NCI-H748 (cell line): Measurements from ENCODE around the gene TSPO.

Experiments
- DNase-seq: peaks from one replicate; lab custom pipeline; 2025; ENCODE audit not compliant: unreplicated experiment; lab: John Stamatoyannopoulos, UW

The TSPO gene

GRCh38 chr22:43157874-43158546 is 6.7 kb downstream of the TSPO start:
- DNase-seq, result no peak

DNA sequence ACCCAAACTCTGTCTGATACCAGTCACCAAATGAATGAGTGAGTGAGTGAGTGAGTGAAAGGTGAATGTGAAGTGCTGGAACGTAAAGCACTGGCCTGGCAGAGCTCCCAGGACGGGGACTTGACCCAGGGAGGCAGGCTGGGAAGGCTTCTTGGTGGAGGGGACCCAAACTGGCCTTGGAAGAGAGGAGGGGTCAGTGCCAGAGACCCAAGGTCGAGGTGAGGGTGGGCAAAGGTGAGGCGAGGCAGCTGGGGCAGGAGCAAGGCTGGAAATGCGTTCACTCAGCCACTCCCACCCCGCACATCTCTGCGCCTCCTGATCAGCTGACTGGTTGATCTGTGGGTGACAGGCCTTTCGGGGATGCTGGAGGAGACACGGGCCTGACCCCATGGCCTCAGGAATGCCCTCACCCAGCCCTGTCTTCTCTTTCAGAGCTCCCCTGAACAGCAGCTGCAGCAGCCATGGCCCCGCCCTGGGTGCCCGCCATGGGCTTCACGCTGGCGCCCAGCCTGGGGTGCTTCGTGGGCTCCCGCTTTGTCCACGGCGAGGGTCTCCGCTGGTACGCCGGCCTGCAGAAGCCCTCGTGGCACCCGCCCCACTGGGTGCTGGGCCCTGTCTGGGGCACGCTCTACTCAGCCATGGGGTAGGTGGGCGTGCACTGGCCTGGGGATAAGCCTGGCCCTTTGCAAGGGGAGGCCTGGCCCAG is 7.6 kb downstream of the TSPO start:
- no peak for DNase-seq

- peak; percentile 48 for DNase-seq
Measured at GRCh38 chr22:43159484-43160178, 8.3 kb downstream of the TSPO start.

GRCh38 chr22:43160497-43161126 is 9.3 kb downstream of the TSPO start:
- DNase-seq, result no peak

DNA sequence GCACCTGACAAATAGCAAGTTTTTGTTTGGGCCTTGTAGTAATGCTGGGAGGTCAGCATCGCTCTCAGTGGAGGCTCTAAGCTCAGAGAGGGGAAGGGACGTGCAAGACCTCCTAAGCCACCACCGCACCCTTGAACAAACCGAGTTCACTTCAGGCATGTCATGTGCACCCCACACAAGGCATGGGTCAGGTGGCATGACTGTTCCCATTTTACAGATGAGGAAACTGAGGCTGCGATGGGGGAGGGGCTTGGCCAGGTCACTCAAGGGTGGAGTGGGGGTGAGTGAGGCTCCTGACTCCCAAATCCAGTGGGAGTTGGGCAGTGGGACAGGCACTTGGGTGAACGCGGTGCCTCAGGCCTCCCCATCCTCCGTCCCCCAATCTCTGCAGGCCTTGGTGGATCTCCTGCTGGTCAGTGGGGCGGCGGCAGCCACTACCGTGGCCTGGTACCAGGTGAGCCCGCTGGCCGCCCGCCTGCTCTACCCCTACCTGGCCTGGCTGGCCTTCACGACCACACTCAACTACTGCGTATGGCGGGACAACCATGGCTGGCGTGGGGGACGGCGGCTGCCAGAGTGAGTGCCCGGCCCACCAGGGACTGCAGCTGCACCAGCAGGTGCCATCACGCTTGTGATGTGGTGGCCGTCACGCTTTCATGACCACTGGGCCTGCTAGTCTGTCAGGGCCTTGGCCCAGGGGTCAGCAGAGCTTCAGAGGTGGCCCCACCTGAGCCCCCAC is 11.2 kb downstream of the TSPO start:
- no peak for DNase-seq

- no peak for DNase-seq
Measured at GRCh38 chr22:43163241-43163795, 12.0 kb downstream of the TSPO start.

GRCh38 chr22:43164636-43165035 is 13.3 kb downstream of the TSPO start:
- no peak for DNase-seq

- no peak for DNase-seq
Measured at GRCh38 chr22:43166132-43166930, 15.0 kb downstream of the TSPO start.

DNA sequence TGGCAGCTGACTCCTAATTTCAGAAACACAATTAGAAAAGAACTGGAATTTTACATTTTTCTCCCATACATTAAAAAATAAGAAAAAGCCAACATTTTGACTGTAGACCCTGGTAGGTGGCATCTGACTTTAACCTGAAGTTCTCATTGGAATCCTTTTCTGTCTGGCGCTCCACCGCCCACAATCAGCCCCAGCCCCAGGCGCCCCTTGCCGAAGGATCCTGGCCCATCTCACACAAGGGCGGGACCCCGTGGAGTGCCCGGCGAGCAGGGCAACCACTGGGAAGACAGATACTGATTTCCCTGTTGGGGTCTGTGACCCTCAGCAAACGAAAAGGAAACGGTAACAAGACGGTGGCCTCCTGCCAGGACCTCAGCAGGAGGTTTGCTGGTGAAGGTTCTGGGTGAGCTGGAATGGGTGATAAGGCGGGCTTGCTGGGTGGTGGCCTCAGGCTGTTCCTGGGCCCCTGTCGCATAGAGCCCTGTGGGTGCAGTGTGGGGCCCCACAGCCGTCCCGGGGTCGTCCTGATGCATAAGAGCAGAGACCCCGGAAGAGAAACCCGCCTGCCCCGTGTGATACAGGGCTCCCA is 15.7 kb downstream of the TSPO start:
- no peak for DNase-seq

DNA sequence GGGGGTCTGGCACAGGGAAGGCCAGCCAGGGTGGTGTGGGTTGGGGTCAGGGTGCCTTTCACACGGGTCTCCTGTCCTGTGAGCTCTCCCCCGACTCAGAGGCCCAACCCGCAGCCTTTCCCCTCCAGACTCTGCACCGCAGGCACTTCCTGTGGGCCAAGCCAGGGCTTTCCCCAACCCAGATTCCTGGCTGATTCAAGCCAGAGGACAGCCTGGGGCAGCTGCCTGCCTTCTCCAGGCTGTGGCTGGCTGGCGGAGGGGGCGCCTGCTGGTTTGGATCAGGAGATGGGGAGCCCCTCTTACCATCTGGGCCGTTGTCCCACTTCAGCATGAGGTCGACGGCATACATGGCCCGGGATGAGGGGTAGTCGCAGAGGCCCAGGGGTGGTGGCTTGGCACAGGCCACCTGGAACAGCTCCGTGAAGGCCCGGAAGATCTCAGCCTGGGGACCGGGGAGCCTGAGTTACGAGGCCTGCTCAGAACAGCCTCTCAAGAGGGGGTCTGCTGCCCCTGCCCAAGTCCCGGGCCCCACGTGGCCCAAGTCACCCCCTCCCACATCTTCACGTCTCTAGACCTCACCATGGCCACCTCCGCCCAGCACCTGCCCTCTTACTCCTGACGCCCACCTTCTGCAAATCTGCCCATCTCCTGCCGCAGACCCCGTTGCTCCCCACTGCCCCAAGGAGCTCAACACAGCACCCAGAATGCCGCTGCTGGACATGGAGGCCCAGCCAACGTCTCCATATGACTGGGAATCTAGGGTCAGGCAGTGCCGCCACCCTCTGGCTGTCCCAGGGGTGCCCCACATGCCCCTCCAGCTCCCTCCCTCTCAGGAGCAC is 17.3 kb downstream of the TSPO start:
- no peak for DNase-seq

GRCh38 chr22:43169310-43170130 is 18.2 kb downstream of the TSPO start:
- DNase-seq, result no peak

DNA sequence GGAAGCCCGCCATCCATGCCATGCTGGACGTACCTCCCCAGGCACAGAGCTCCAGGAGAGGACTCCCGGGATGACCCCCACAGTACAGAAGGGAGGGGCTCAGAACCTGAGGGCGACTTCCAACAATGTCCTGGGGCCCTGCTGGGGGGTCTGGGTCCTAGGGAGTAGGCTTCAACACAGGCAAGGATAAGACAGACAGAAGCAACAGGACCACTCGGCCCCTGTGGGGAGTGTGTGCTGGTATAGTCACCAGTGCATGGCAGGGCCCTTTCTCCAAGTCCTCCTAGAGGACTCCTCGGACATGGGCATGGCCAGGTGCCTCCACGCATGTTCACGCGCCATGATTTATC is 18.7 kb downstream of the TSPO start:
- DNase-seq, result no peak

DNA sequence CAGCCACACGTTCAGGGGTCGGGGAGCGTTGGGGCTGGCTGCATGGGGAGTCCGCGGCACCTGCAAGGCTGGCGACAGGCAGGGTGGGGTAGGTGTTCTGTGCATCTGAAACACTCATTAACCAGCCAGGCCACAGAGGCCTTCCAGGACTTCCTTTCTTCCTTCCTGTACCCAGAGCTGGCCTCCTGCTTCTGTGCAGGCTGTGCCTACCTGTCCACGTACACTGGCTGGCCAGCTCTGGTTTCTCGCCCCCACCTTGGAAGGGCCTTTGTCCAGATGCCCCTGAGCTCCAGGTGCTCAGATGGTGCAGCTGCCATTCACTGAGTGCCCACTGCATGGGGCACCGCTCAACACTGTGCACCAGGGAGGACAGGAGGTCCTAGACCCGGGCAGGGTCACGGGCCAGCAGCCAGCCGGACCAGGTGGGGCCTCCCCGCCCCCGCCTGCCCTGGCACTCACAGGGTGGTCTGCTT is 19.7 kb downstream of the TSPO start:
- DNase-seq, result no peak

GRCh38 chr22:43171607-43172006 is 20.2 kb downstream of the TSPO start:
- DNase-seq, result no peak

- DNase-seq, result no peak
Measured at GRCh38 chr22:43172191-43172590, 20.8 kb downstream of the TSPO start.

DNA sequence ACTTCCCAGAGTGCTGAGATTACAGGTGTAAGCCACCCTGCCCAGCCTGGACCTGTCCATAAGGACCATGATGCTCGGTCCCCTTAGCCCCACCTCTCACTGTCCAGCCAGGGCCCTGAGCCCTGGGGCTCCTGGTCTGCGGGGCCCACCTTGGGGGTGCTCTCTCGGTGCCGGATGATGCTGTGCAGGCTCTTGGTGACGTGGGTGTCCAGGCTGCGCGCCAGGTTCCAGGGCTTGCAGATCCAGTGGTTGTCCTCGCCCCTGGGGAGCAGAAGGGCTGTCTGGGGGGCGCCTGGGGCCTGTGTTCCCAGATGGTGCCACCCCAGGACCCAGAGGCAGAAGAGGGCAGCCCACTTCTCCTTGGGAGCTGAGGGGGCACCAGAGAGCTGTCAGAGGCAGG is 22.2 kb downstream of the TSPO start:
- DNase-seq, result no peak

DNA sequence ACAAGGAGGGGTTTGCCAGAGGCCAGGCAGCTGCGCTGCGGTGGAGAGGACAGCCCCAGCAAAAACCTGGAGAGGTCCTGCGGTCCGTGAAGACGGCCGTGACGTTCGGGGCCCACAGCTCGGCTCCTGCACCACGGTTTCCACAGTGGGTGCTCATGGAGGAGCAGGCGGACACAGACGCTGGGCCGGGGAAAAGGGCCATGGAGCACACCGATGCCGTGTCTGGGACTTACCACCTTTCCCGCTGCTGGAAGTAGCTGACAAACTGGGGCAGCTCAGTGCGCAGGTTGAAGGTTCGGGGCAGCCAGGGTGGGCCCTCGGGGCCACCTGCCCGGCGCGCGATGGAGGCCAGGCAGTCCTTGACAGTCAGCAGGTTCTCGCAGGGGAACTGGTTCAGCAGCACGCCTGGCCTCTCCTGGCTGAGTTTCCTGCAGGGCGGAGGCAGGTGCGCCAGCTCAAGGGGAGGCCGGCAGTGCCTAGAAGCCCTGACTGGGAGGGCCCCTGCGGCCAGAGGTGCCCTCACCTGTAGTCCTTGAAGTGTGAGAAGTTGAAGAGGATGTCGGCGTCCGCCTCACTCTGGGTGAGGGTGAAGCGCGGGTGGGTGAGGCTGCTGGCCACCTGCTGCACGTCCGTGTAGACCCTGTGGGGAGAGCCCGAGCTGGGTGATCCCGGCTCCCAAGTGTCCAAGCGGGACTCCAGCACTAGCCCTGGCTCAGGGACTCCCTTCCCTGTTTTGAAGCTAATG is 22.8 kb downstream of the TSPO start:
- DNase-seq, result no peak
